T-helper 22 cell (primary cell): Measurements from ENCODE around the gene GYS2.
"Not testable (repeated sequence)": the region's sequence is repeated elsewhere in the genome, so short reads cannot be mapped to it uniquely, and the experiment has no call there.

Experiments
- DNase-seq: peaks from one replicate; pipeline ENCODE4 v3.0.0-alpha.2; 2020; ENCODE audit warnings: low read depth

Gene GYS2

DNA sequence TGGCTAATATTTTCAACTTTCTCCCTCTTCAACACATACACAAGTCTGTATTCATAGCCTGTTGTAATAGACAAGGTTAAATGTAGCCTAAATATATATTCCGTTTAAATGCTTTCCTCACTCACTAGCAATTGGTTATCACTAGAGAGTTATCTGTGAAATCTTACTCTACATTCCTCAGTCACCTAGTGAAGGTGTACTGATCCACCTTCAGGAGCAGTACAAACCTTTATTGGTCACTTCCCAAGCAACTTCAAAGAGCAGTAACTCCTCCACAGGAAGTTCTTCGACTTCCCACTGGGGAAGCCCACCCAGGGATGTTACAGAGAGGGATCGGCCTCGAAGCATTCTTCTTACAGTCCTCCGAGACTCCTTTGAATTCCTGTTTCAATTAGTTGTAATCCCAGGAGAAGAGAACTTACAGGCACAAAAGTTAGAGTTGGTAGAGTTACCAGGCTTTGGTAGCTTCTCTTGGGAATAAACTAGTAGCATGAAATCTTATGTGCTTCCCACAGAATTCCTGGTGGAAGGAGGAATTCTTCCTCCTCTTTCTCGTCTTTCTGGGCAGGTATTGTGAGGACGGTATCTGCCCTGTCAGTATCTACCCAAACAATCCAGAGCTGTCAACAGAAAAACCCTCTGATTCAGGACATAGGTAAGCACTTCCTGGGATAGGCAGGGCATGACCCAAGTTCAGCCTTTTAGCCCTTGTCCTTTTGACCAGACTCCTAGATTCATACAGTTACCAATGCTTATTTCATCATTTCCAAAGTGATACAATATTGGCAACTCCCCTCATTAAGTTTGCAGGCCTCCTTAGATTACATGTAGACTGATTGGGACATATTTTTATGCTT, at the start of gene GYS2:
Gene GYS2 (minus strand): TSS at position 603 of the 857 bp plus-strand sequence. CDS start 255 bp downstream, at position 348.
- DNase-seq = no peak

DNA sequence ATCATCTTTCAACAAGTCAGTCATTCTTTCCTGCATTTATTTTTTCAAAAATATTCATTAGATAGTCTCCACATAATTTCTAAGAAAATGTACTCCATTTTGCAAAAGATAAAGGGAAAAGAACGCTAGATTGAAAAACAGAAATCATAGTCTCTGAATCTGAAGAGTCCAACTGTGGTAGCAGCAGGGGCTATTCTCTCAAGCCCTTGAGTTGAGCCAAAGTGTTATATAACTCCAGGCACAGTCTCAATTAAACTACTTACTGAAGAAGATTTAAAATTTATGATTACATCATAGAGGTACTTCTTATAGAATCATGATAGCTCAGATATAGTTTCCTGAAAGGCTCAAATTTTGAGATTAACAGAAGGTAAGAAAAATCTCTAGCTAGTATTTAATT, 47.2 kb upstream of the GYS2 start:
- DNase-seq = no peak

DNA sequence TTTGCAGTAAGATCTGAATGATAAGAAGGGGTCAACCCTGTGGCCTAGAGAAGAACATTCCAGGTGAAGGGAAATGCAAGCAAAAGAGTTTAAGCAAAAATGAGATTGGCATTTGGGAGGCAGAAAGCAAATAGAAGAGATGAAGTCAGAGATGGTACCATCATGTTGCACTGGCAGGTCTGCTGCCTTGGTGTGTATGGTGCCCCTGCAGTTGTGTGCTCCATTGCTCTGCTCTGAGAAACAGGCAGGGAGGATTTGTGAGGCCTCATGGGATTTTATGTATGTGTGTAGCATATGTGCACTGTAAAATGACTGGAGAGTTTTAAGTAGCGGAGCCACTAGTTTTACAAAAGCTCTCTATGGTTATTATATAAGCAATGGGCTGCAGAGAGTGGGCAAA, 46.4 kb upstream of the GYS2 start:
- DNase-seq = no peak

DNA sequence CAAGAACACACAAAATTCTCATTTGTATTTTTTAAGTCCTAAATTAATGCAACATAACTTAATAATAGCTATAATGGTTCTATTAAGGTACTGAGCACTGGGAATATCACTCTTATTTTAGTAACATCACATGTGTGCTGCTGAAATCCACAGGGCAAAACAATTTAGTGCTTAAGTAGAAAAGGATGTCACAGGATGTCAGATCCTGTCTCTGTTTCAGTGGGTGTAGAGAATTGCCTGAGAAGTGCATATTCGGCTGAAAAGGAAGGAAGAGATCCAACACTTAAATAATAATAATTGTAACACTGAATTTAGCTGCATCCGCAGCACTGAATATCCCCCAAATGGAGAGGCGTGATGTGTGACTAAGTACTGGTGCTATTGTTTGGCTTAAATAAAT, 44.4 kb upstream of the GYS2 start:
- DNase-seq = no peak

DNA sequence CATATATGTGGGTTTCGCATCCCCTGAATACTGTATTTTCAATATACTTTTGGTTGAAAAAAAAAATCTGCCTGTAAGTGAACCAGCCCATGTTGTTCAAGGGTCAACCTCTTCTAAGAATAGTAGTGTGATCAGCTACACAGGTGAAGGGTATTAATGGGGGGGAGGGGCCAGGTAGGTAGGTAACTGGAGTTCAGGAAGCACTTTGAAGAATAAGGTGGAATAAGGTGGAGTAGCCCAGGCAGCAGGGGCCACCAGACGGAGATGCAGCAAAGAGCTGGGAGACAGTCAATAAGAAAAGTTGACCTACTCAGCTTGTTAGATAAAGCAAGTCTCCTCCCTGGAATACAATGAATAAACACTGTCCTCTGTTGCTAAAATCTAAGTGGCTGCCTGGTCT, 43.7 kb upstream of the GYS2 start:
- DNase-seq = no peak

DNA sequence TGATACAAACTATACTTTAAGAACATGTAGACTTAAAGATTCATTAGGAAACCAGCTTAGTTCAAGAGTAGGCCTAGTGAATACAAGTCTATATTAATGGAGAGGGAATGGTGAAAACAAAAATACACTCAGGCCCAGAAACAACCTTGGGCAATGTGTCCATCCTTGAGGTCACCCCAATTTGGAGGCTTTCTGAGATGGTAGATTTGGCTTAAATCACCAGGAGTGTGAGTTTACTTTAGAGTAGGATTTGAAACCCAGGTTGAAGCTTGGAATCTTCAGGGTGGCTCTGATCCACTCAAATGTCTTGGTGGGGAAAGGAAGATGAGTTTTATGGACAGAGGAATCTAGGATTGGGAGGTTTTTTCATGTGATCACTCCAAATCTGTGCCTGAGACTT, 42.5 kb upstream of the GYS2 start:
- DNase-seq = no peak

DNA sequence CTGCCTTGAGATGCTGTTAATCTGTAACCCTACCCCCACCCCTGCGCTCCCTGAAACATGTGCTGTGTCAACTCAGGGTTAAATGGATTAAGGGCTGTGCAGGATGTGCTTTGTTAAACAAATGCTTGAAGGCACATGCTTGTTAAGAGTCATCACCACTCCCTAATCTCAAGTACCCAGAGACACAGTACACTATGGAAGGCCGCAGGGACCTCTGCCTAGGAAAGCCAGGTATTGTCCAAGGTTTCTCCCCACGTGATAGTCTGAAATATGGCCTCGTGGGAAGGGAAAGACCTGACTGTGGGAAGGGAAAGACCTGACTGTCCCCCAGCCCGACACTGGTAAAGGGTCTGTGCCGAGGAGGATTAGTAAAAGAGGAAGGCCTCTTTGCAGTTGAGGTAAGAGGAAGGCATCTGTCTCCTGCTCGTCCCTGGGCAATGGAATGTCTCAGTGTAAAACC, 40.4 kb upstream of the GYS2 start:
- not testable (repeated sequence) for DNase-seq

DNA sequence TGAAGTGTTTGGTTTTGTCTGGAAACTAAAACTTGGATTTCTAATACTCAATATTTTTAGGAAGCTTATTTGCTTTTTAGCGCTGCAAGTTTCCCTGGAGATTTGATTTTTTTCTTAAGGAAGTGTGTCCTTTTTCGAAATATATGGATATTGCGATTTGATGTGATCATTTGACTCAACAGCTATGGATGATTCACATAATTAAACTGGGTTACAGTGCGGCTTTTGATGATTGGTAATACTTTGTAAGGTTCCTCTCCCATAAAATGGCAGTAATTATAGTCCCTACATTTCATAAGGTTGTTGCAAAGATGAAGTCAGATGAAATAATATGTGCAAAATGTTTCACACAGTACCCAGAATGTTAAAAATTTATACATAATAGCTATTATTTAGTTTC, 39.9 kb upstream of the GYS2 start:
- no peak for DNase-seq

DNA sequence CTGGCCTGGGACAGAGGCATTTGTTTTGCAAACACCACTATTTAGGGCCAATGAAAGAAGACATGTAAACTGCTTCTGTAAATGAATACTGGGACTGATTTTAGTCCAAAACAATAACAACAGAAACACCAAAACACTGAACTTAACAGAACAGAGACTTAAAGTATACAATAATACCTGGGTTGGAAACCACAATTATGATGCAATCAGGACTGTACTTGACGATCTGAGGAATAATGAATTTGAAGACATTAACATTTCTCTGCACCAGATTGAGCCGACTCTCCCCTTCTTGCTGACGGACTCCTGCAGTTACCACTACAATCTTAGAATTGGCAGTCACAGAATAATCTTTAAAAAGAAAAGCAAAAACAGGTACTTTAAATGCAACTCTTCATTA, 39.1 kb upstream of the GYS2 start:
- DNase-seq = no peak

DNA sequence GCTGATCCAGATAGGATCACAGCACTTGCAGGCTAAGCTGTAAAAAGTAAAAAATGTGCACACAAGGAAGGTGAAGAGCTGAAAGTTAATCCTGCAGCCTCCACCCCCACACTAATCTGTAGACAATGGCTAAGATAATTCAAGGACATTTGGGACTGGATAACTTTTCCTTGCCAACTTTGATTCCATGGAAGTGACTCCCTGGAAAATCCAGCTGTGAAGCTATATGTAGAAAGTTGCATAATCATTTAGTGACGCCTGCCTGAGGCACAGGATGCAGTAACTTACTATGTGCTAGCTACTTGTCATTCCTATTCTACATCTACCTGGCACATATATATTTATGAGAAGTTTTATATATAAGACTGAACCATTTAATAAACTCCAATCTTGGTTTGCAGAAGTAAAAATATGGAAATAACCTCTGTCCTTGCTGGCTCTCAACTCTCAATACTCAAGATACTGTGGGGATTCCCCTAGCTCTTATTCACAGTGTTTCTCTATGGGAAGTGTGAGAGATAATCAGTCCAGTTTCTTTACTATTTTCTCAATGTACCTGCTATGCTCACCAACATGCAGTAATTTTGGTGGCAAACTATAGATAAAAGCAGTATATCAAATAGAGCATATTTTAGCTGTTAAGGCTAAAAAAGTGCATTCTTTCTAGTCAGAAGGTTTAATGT, 38.2 kb upstream of the GYS2 start:
- no peak for DNase-seq

DNA sequence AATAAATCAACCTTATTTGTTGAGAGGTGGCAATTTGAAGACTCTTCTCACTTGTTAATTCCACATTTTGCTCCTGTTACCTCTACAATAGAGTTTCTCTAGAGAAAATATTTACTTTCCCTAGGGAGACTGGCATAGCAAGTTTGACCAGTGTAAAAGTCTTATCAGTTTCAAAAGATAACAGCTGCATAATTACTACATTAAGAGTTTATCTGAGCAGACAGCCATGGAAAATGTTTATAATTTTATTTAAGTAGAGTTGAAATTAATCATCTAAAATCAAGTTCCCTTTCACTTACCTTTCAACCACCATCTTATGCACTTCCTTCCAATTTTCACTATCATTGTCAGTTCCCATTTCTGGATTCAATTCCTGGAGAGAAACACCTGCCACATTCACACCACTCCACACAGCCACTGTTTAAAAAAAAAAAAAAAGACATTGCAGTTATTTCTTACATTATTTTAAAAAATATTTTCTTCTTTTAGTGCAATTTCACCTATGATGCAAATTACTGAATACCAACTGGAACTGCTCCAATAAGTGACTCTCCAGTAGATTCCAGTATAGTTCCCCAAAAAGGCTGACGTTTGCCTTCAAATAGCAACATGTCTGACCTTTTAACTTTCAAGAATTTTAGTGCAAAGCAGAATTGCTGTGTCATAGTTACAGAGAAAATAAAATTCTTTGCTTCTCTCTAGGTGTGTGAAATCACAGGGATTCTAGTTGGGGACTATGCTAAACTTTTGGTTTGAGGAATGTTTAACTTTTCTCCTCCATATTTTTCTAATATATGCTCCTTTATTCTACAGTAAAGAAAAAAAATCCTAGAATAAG, 33.6 kb upstream of the GYS2 start:
- no peak for DNase-seq

DNA sequence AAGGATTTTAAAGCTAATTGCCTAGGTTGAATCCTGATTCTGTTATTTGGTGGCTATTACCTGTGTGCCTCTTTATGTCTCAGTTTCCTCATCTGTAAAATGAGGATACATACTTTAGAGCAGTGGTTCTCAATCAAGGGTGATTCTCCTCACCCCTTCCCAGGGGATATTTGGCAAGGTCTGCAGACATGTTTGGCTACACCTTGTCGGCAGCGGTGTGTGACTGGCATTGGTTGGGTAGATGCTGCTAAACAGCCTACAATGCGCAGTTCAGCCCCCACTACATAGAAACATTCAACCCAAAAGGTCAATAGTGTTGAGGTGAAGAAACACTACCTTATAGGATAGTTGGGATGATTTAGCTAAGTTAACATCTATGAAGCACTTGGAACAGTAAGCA, 29.6 kb upstream of the GYS2 start:
- DNase-seq = no peak

DNA sequence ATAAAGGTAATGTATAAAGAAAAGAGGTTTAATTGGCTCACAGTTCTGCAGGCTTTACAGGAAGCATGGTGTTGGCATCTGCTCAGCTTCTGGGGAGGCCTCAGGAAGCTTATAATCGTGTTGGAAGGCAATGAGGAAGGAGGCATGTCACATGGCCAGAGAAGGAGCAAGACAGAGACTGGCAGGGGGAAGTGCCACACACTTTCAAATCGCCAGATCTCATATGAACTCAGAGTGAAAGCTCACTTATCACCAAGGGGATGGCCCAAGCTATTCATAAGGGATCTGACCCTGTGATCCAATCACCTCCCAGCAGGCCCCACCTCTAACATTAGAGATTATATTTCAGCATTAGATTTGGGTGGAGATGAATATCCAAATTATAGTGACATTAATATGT, 26.7 kb upstream of the GYS2 start:
- no peak for DNase-seq

DNA sequence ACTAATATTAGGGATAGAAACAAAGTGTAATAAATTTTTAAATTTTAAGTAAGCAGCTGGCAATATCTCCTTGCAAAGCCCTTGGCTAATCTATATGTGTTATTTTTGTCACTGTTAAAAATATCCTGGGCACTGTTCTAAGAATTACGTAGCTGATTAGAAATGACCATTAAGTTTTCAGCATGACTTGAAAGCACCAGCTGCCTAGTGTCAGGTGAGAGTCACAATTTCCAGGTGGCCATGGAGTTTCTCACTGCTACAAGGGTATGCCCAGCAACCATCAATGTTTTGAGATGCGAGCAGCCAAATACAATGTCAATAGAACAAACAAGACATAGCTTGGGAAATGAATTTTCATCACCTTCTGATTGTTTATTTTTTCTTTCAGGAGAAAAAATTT, 23.3 kb upstream of the GYS2 start:
- DNase-seq = no peak

DNA sequence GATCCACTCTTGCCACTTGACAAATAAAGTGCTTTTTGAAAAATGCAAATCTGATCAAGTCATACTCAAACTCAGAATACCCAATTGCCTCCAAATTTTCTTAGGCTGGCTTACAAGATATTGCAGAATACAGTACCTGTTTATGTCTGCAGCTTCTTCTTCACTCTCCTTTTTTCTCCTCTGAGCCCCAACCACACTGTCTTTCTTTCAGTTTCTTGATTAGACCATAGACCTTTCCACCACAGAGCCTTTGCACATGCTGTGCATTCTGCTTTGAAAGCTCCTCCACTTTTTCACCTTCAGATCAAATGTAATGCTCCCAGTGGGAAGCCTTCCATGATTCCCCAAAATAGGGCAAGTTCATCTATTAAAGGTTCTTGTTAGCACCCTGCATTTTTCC, 13.9 kb upstream of the GYS2 start:
- no peak for DNase-seq

DNA sequence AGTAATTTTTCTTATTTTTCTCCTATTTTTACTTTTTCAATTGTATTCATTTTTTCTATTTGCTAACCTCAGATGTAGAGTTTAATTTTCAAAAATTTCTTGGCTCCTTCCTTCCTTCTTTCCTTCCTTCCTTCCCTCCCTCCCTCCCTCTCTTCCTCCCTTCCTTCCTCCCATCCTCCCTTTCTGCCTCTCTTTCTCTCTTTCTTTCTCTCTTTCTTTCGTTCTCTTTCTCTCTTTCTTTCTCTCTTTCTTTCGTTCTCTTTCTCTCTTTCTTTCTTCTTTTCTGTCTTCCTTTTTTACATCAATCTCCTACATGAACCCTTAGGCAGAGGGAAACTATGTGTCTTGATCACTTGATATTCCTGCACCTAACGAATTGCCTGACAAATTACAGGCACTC, 12.4 kb upstream of the GYS2 start:
- DNase-seq = no peak

DNA sequence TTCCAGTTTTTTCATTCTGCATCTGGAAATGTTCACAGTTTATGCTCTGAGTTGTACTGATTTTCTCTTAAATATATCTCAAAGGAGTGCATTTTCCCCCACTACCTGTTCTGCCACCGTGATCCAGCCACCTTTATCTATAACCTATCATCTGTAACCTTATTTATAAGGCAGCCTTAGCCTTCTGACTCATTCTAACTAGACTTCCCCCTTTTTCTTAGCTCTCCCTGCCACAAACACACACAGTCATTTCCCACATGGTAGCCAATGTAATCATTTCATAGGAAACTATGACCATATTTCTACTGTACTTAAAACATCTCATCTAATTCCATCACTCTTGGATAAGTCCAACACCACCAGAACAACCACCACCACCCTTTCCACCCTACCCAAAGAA, 10.8 kb upstream of the GYS2 start:
- no peak for DNase-seq

DNA sequence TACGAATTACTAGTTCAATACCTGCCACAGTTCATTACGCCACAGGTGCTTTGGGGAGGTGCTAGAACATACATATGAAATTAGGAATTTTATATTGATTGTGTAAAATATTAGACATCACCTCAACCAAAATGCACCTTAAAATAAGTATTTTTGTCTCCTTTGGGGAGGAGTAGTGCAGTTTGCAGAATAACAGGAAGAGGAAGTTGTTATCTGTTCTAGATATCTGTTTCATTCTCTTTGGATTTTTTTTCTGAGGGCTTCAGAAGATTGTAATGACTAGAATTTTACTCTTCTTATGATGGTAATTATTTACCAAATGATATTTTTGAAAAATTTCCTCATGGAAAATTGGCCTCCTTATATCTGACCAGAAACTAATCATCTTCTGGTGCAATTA, 9.9 kb upstream of the GYS2 start:
- DNase-seq = no peak

DNA sequence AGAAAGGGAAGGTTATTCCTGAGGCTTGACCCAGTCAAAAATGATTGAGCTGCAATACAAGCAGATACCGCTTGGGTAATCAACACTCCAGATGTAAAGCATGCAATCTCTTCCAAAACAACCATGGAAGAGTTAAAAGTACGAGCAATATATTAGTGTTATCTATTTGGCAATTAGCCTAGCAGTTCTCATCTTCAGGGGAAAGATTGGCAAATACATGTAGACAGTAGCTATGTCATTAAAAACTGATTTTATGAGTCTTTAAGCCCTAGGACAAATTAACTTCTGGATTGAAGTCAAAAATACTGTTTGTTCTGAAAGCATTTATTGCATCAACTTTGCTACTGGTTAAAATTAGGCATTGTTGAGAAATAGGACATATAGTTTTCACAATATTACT, 9.3 kb upstream of the GYS2 start:
- no peak for DNase-seq

DNA sequence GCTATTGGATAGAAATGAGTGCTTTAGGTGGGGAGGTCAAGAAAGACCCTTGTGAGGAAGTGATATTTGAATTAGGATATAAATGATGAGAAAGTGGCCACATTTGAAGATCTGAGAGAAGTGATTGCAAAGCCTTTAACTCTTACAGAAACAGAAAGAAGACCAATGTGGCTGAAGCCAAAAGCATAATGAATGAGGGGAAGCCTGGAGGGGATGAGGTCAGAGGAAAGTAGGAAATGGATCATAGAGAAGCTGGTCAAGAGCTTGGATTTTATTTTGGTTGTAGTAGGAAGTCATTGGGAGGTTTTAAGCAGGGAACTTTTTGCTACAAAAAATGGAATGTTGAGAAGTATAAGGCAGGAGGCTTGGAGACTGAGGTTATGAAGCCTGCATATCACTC, 3.5 kb upstream of the GYS2 start:
- DNase-seq = no peak

DNA sequence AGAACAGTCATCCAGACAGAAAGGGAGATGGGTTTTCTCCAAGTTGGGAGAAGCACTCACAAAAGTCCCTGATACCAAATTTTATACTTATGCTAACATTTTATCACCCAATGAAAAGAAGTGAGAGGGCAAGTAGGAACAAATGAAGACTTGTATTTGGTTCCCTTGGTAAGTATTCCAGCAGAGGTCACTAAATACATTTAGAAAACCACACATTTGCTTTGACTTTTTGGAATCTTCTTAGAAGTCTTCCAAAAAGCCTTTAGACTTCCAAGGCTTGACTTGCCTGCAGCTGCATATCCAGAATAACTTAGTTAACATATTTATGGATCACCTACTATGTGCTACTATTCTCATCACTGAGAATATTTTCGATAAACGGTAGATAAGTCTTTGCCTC, 3.1 kb upstream of the GYS2 start:
- DNase-seq = no peak

DNA sequence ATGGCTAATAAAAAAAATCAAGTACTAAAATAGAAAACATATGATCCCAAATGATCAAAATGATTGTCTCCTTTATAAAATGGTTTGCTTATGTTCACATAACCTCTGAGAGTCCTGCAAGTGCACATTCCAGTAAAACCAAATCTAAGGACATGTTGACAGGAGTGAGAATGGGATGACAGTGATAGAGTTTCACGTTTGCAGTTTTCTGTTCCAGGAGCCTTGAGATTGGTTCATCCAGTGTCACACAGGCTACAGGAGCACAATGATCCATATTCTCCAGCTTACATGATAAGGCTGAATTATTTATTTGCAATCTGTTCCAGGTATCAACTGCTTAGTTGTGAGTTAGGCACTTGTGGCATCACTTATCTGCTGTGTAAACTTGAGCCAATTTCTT, 1.5 kb upstream of the GYS2 start:
- DNase-seq = no peak

DNA sequence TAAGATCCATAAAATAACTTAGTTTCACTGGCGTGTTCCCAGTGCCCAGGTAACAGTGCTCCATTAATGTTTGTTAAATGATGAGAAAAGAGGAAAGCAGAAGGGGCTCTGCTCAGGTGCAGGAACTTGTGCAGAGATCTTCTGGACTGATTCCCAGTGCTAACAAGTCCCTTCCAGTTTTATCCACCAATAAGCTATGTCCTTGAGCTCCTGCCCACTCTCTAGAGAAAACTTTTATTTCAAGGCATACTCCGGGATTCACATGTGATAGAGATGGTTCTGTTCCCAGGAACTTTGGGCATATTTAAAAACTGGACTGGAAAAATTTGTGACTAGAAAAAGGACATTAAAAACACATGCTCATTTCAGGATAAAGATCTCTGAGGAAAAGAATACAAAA, 1.9 kb downstream of the GYS2 start:
- DNase-seq = no peak
